Activated CD4-positive, alpha-beta T cell treated with anti-CD3 and anti-CD28 coated beads for 36 hours (primary cell): Measurements from ENCODE around the gene GEMIN2. TPM values are rescaled to one million over a fixed set of nuclear protein-coding genes. Genes with fewer than 3 reads are reported as not detected.
A peak's percentile ranks its signal among the peaks of the same experiment; 100 is the strongest.
"Not testable (repeated sequence)": the region's sequence is repeated elsewhere in the genome, so short reads cannot be mapped to it uniquely, and the experiment has no call there.

ENCODE experiments used
- ATAC-seq: fragments of 200-7000 bp; cut with Tn5 transposase; one replicate; pipeline ENCODE4 v1.10.0; 2021; ENCODE audit warnings: mild to moderate bottlenecking, moderate library complexity
- CTCF ChIA-PET: fragments of 350-600 bp; sonication (Branson Sonifier 250); formaldehyde crosslinking; loops from one replicate; lab custom pipeline; 2021; ENCODE audit warnings: antibody characterized with exemption; lab: Charles Lee
- POLR2A ChIA-PET: fragments of 350-600 bp; sonication (Branson Sonifier 250); formaldehyde crosslinking; loops from one replicate; lab custom pipeline; 2021; ENCODE audit warnings: antibody characterized with exemption, inconsistent platforms; lab: Charles Lee
- DNase-seq: peaks from one replicate; pipeline ENCODE4 v3.0.0-alpha.2; 2020
- H3K27ac Mint-ChIP-seq: one replicate; pipeline ENCODE4 v1.8.0; 2021; ENCODE audit warnings: mixed read lengths
- H3K27me3 Mint-ChIP-seq: one replicate; pipeline ENCODE4 v1.8.0; 2021; ENCODE audit warnings: mixed read lengths
- H3K36me3 Mint-ChIP-seq: one replicate; pipeline ENCODE4 v1.8.0; 2021; ENCODE audit warnings: low read depth, mixed read lengths
- H3K4me1 Mint-ChIP-seq: one replicate; pipeline ENCODE4 v1.8.0; 2021; ENCODE audit warnings: mixed read lengths
- H3K4me3 Mint-ChIP-seq: one replicate; pipeline ENCODE4 v1.8.0; 2021; ENCODE audit warnings: mild to moderate bottlenecking, moderate library complexity, mixed read lengths
- H3K9me3 Mint-ChIP-seq: one replicate; pipeline ENCODE4 v1.8.0; 2021; ENCODE audit warnings: low read depth, mixed read lengths
- intact Hi-C, 2 experiments: fragments of 100-400 bp; cut with DNase I in 1 of 2; cut with micrococcal nuclease in 1 of 2; formaldehyde crosslinking; loops; one replicate each; pipeline versions ENCODE4 v1.14.2 to v1.15.1; 2022 to 2024; cut with DNase I, micrococcal nuclease
- total RNA-seq, 2 experiments: library from RNA; stranded (reverse); gene quantifications; one replicate each; pipeline ENCODE4 v1.2.3, GENCODE V29; 2021

Gene GEMIN2
- total RNA-seq, 2 experiments from 2014 or later: 23.8 to 27.6 TPM

DNA sequence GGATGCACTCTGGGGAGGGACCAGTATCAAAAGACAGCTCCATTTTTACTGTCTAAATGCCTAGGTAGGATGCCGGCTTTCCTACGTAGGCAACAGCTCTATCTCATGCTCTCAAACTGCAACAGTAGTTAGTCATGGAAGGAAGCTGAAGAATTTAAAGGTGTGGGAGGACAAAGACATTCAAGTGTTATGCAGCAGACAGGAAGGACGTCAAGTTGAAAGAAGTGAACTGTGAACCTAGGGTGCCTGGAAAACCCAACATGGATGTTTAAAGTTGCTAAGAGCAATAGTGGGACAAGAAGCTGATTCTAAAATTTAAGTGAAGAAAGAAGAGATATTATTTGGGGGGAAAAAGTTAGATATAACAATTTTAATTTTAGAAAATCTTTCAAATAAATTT is 17.0 kb upstream of the GEMIN2 start:
- Mint-ChIP-seq H3K9me3 (no peaks in the 10 kb centered on the region), H3K4me1 (peaks cover 51% of the 10 kb centered on the region), H3K36me3 (peaks cover 20% of the 10 kb centered on the region), H3K4me3 (peak overlapping the region; percentile 34), H3K27ac (peak overlapping the region; percentile 90), H3K27me3 (no peaks in the 10 kb centered on the region)
- intact Hi-C loops: no loop called here
- CTCF ChIA-PET: interaction anchor here (0.7 to 1.5 kb wide), 4 partner anchors 10 to 333 kb away, joined by 3 to 6 read pairs (median 4); partner anchors contain the start of gene GEMIN2
- POLR2A ChIA-PET: interaction anchor here (0.7 to 1.3 kb wide), 2 partner anchors 17 to 73 kb away, joined by 5 to 8 read pairs; partner anchors contain the start of genes GEMIN2 and TRAPPC6B
- ATAC-seq (peak; percentile 99), DNase-seq (peak; percentile 53)

DNA sequence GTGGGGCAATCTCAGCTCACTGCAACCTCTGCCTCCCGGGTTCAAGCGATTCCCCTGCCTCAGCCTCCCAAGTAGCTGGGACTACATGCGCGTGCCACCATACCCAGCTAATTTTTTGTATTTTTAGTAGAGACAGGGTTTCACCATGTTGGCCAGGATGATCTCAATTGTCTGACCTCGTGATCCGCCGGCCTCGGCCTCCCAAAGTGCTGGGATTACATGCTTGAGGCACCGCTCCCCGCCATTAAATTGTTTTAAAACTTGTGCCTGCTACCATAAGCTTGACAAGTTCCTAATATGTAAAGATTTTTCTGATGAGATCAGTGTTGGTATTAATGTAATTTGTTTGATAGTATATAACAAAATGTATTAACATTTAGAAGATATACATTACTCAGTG is 14.9 kb upstream of the GEMIN2 start:
- ATAC-seq, intact Hi-C loops, H3K4me3 Mint-ChIP-seq, H3K27me3 Mint-ChIP-seq, DNase-seq, POLR2A ChIA-PET, H3K9me3 Mint-ChIP-seq, H3K27ac Mint-ChIP-seq: not testable (repeated sequence)
- CTCF ChIA-PET: interaction anchor here (0.7 kb wide), 1 partner anchor 8 kb away, joined by 3 read pairs; no protein-coding TSS in a partner anchor
- H3K4me1 Mint-ChIP-seq: peaks cover 58% of the 10 kb centered on the region
- peaks cover 21% of the 10 kb centered on the region for H3K36me3 Mint-ChIP-seq

DNA sequence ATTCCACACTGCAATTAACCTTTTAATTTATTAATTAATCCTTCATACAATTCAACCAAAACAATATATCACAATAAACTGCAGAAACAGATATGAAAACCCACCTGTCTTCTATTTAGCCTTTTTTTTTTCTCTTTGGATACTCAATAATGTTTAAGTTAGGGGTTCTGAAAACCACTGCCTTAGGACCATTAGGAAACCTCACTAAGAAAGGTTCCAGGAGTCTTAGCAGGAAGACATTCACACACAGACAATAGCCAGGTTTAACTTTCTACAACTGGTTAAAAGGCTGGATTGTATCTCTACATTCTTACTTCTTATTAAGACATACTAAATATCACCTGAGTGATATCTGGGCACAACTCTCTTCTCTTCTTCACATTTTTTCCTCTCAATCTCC is 14.4 kb upstream of the GEMIN2 start:
- H3K4me3 Mint-ChIP-seq: no peak overlapping the region
- no peaks in the 10 kb centered on the region for H3K9me3 Mint-ChIP-seq
- H3K27me3 Mint-ChIP-seq: no peaks in the 10 kb centered on the region
- intact Hi-C loops: loop anchor here in 1 of 2 experiments (5.0 to 10.0 kb wide), 2 partner anchors 165 to 333 kb away; partner anchors contain the start of gene FBXO33
- peaks cover 16% of the 10 kb centered on the region for H3K36me3 Mint-ChIP-seq
- ATAC-seq: no peak
- peaks cover 58% of the 10 kb centered on the region for H3K4me1 Mint-ChIP-seq
- ChIA-PET CTCF (no interaction called here), POLR2A (no interaction called here)
- no peak for DNase-seq
- no peak overlapping the region for H3K27ac Mint-ChIP-seq

DNA sequence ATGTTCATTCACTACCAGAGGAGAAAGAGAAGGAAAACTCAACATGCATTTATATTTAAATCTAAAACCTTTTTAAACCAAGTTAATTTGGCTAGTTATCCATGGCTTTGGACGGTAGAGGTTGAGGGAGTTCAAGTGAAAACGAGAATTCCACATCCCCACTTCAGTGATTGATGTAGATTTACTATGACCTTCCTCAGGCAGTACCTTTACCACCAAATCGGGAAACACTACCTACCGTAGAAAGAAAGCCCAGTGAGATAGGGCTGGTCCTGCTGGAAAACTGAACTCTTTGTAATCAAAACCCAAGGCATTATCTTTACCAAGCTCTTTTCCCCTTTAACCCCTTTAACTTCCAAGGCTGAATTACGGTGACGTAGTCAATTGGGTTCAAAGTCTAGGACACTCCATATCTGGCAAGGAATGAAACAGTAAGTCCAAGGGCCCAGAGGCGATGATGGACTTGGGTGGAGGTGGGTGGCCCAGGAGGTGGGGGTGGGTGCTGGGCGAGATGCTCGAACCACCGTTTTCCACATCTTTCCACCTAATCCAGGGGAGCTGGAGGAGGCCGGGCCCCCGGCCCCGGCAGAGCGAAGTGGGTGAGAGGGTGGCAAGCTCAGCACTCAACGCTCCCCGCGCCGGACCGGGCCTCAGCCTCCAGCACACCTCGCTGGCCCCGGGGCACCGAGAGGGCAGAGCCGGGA is 11.7 kb upstream of the GEMIN2 start:
- no peaks in the 10 kb centered on the region for H3K9me3 Mint-ChIP-seq
- H3K4me1 Mint-ChIP-seq: peaks cover 43% of the 10 kb centered on the region
- peak; percentile 23 for ATAC-seq
- H3K27me3 Mint-ChIP-seq: no peaks in the 10 kb centered on the region
- H3K36me3 Mint-ChIP-seq: peaks cover 5% of the 10 kb centered on the region
- intact Hi-C loops: loop anchor here (2.0 to 10.0 kb wide), 3 partner anchors 162 to 330 kb away; partner anchors contain the start of gene FBXO33 (in 1 of the 2)
- no peak for DNase-seq
- H3K27ac Mint-ChIP-seq: peak overlapping the region; percentile 92
- peak overlapping the region; percentile 93 for H3K4me3 Mint-ChIP-seq
- ChIA-PET CTCF (interaction anchor here (0.7 to 1.5 kb wide), 5 partner anchors 11 to 1178 kb away, joined by 3 to 7 read pairs (median 3); partner anchors contain the start of genes GEMIN2 and TRAPPC6B), POLR2A (interaction anchor here (0.7 to 2.5 kb wide), 4 partner anchors 11 to 332 kb away, joined by 4 to 14 read pairs (median 7); partner anchors contain the start of genes FBXO33, GEMIN2 and TRAPPC6B)

DNA sequence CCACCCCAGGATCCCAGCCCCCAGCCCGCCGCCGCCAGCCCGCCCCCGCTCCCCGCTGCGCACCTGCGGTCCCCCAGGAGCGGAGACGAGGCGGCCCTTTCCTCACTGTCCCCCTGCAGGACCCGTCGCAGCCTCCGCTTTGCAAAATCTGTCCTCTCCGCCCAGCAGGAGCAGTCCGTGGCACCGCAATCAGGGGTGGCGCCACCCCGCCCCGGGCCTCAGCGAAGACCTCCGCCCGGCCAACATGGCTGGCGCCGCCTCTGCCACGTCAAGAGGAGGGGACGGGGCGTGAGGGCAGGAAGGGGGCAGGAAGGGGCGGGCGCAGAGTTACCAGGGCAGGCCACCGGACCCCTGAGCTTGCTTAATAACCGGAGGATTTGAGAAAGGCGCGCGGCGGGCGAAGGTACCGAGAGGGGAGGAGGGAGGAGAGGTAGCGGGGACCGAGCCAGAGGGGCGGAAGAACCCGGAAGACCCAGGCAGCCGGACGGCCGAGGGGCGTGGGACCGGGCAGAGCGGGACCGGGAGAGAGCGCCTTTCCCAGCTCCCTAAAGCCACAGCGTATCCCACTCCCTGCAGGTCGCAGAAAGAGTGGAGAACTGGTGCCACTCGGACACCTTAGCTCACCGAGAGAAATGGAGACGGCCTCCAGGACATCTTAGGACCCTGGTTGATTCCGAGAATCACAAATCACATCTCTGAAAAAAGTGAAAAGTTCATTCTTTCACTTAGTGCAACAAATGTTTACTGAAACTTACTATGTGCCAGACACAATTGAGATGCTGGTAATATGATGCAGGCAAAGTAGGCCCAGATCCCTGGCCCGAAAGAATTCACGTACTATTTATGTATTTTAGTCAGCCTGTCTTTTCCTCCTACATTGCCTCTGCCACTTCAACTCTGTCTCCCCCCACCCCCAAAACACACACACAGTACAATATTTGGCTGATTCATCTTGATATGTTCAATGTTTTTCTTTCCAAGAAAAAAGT is 10.9 kb upstream of the GEMIN2 start, which contains the start of gene SEC23A:
TSS of gene SEC23A (minus strand) at position 267 of the 989 bp plus-strand sequence. CDS start 7,117 bp downstream, outside the sequence.
- peak; percentile 92 for ATAC-seq

DNA sequence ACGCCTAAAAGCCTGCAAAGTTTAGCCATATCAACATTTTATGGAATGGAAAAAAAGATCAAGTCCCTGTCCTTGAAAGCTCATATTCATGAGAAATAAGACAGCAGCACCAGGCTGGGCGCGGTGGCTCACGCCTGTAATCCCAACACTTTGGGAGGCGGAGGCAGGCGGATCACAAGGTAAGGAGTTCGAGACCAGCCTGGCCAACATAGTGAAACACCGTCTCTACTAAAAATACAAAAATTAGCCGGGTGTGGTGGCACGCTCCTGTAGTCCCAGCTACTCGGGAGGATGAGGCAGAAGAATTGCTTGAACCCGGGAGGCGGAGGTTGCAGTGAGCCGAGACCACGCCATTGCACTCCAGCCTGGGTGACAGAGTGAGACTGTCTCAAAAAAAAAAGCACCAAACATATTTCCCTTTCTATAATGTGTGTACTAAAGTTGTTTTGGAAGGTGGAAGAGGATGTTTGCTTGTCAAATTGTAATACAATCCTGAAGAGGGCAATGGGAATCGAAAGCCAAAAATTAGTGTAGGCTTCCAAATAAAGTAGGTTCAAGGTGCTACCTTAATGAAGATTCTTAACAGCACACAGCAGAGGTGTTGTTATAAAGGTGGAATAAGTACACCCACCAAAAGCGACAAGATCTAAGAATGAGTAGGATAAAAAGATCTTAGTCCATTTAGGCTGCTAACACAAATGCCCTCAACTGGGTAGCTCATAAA is 9.9 kb upstream of the GEMIN2 start:
- DNase-seq, H3K36me3 Mint-ChIP-seq, H3K9me3 Mint-ChIP-seq, ATAC-seq, H3K27me3 Mint-ChIP-seq: not testable (repeated sequence)
- intact Hi-C loops: loop anchor here in 1 of 2 experiments (5.0 to 10.0 kb wide), 2 partner anchors 161 to 328 kb away; partner anchors contain the start of gene FBXO33
- peak overlapping the region; percentile 93 for H3K4me3 Mint-ChIP-seq
- H3K4me1 Mint-ChIP-seq: peaks cover 37% of the 10 kb centered on the region
- ChIA-PET POLR2A (interaction anchor here (0.6 to 2.5 kb wide), 3 partner anchors 10 to 328 kb away, joined by 3 to 14 read pairs (median 8); partner anchors contain the start of genes FBXO33 and GEMIN2), CTCF (interaction anchor here (0.7 to 1.0 kb wide), 3 partner anchors 74 to 326 kb away, joined by 3 read pairs; no protein-coding TSS in a partner anchor)
- H3K27ac Mint-ChIP-seq: peak overlapping the region; percentile 94

More for the DNA sequence above, 10.9 kb upstream of the GEMIN2 start, which contains the start of gene SEC23A:
- intact Hi-C loops: loop anchor here (1.0 to 10.0 kb wide), 8 partner anchors 11 to 329 kb away; partner anchors contain the start of genes FBXO33 (in 2 of the 2), GEMIN2 (in 2 of the 2), PNN (in 2 of the 2) and TRAPPC6B (in 1 of the 2)
- Mint-ChIP-seq H3K36me3 (peaks cover 5% of the 10 kb centered on the region), H3K27ac (peak within 1 kb of the TSS; percentile 94), H3K27me3 (no peaks in the 10 kb centered on the region), H3K4me1 (peaks cover 37% of the 10 kb centered on the region), H3K9me3 (no peaks in the 10 kb centered on the region), H3K4me3 (peak within 1 kb of the TSS; percentile 93)
- ChIA-PET CTCF (interaction anchor here (1.0 to 1.5 kb wide), 3 partner anchors 11 to 327 kb away, joined by 3 to 7 read pairs (median 3); partner anchors contain the start of gene GEMIN2), POLR2A (interaction anchor here (0.6 to 2.5 kb wide), 6 partner anchors 11 to 331 kb away, joined by 3 to 14 read pairs (median 5); partner anchors contain the start of genes FBXO33, GEMIN2 and TRAPPC6B)
- DNase-seq: peak; percentile 90

DNA sequence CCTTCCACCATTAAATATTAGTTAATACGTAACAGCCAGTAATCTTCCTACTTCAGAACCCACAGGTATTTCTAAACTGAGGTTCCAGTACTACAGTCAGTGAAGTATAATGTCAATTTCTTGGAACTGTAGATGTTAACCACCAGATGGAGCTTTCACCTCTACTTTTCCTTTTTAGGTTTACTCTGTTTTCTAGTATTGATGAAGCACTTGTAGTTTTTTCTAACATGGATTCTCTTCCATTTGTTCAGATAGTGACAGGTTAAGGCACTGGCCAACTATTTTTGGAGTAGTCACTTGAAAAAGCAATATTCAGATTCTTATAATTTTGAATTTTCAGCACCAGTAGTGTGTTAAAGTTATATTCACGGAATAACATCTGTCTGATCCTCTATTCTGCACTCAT is 6.5 kb upstream of the GEMIN2 start:
- Mint-ChIP-seq H3K27ac (no peak overlapping the region), H3K36me3 (peaks cover 3% of the 10 kb centered on the region), H3K4me1 (peaks cover 17% of the 10 kb centered on the region), H3K27me3 (no peaks in the 10 kb centered on the region), H3K9me3 (no peaks in the 10 kb centered on the region), H3K4me3 (no peak overlapping the region)
- DNase-seq (no peak), ATAC-seq (peak; percentile 31)
- ChIA-PET POLR2A (no interaction called here), CTCF (interaction anchor here (0.6 to 2.2 kb wide), 7 partner anchors 9 to 324 kb away, joined by 3 to 6 read pairs (median 3); partner anchors contain the start of genes FBXO33 and TRAPPC6B)
- intact Hi-C loops: loop anchor here (1.0 to 10.0 kb wide), 4 partner anchors 157 to 324 kb away; no protein-coding TSS in a partner anchor

DNA sequence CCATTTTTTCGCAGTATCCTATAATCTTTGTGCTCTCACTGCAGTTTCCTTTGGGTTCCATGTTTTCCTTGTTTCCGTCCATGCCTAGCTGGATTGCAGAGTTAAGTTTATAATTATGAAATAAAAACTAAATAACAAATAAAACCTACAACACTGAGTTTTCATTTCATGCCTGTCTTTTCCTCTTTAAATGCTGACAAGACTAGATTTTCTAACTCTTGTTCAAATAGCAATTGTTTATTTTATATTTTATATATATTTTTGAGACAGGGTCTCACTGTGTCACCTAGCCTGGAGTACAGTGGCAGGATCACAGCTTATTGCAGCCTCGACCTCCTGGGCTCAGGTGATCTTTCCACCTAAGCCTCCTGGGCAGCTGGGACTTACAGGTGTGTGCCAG is 5.3 kb upstream of the GEMIN2 start:
- CTCF ChIA-PET: interaction anchor here (0.6 to 0.8 kb wide), 2 partner anchors 10 to 261 kb away, joined by 3 read pairs; no protein-coding TSS in a partner anchor
- no peaks in the 10 kb centered on the region for H3K36me3 Mint-ChIP-seq
- H3K27ac Mint-ChIP-seq: no peak overlapping the region
- no peaks in the 10 kb centered on the region for H3K27me3 Mint-ChIP-seq
- intact Hi-C loops: loop anchor here in 1 of 2 experiments (10.0 kb wide), 1 partner anchor 156 kb away; no protein-coding TSS in a partner anchor
- H3K4me1 Mint-ChIP-seq: peaks cover 19% of the 10 kb centered on the region
- DNase-seq: no peak
- no peak overlapping the region for H3K4me3 Mint-ChIP-seq
- POLR2A ChIA-PET: interaction anchor here (0.5 kb wide), 1 partner anchor 70 kb away, joined by 3 read pairs; no protein-coding TSS in a partner anchor
- ATAC-seq: no peak
- H3K9me3 Mint-ChIP-seq: no peaks in the 10 kb centered on the region

DNA sequence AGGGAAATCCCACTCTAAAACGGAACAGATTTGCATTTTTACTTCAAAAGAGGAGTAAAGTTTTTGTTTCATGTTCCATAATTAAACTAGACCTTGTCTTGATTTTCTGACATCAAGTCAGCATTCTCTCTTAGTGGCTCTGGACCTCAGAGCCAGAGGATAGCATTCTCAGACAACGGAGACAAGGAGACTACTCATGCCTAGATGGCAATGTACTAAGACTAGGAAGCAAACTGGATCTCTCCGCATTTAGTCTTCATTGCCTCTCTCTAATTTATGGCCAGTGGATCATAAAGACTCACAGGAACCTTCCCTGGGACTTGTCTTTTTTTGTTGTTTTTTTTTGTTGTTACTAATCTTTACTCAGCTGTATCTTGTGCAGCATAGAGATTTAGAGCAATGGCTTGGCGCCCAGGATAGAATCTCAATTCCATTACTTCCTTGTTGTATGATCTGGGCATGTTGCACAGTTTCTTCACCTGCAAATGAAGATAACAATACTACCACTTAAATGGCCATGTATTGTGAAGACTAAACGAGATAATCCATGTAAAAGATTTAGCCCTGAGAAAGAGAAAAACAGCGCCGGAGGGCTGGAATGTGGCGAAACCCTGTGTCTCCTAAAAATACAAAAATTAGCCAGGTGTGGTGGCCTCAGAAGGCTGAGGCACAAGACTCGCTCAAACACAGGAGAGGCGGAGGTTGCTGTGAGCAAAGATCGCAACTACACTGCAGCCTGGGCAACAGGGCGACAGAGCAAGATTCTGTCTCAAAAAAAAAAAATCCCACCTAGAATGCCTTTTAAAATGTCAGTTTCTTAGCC is 4.0 kb upstream of the GEMIN2 start:
- no peaks in the 10 kb centered on the region for H3K36me3 Mint-ChIP-seq
- no peaks in the 10 kb centered on the region for H3K27me3 Mint-ChIP-seq
- ATAC-seq: no peak
- CTCF ChIA-PET: interaction anchor here (0.6 kb wide), 1 partner anchor 21 kb away, joined by 3 read pairs; no protein-coding TSS in a partner anchor
- H3K4me1 Mint-ChIP-seq: peaks cover 10% of the 10 kb centered on the region
- no peaks in the 10 kb centered on the region for H3K9me3 Mint-ChIP-seq
- POLR2A ChIA-PET: no interaction called here
- no peak overlapping the region for H3K4me3 Mint-ChIP-seq
- DNase-seq: no peak
- intact Hi-C loops: loop anchor here in 1 of 2 experiments (5.0 to 10.0 kb wide), 2 partner anchors 155 to 272 kb away; no protein-coding TSS in a partner anchor
- H3K27ac Mint-ChIP-seq: no peak overlapping the region
